GM10266 (cell line): ENCODE results near the gene PELO.

Experiments
- DNase-seq: peaks from one replicate; pipeline ENCODE4 v3.0.0; 2012; ENCODE audit errors: extremely low spot score
- CTCF ChIP-seq: IDR thresholded peaks from 2 replicates; pipeline ENCODE4 v1.5.1; 2012; ENCODE audit warnings: mild to moderate bottlenecking, low read depth; ENCODE audit not compliant: control insufficient read depth, insufficient read depth; ENCODE audit errors: missing control alignments

The PELO gene

GRCh38 chr5:52779213-52779612 is 8.5 kb upstream of the PELO start:
- DNase-seq = no peak
- no peak for TF ChIP-seq CTCF

GRCh38 chr5:52783226-52783959 is 4.3 kb upstream of the PELO start:
- no peak for DNase-seq
- TF ChIP-seq CTCF = no peak

GRCh38 chr5:52784737-52785136 is 3.0 kb upstream of the PELO start:
- TF ChIP-seq CTCF = no peak
- no peak for DNase-seq

GRCh38 chr5:52786391-52786790 is 1.3 kb upstream of the PELO start:
- no peak for TF ChIP-seq CTCF
- DNase-seq = no peak

GRCh38 chr5:52786949-52787599 is 642 bp upstream of the PELO start:
- peak; percentile 39 for DNase-seq
- TF ChIP-seq CTCF = peak; percentile 59

GRCh38 chr5:52788505-52788821 is 747 bp downstream of the PELO start:
- no peak for TF ChIP-seq CTCF

GRCh38 chr5:52789378-52789777 is 1.7 kb downstream of the PELO start:
- TF ChIP-seq CTCF = no peak
- DNase-seq = no peak

More at GRCh38 chr5:52788505-52788821, 747 bp downstream of the PELO start:
- no peak for DNase-seq
